AG08396 (cell line): ENCODE results near the gene KCNQ1.

Experiments
- DNase-seq: peaks from one replicate; pipeline ENCODE4 v3.0.0; 2012; ENCODE audit warnings: low spot score, mixed read lengths

The KCNQ1 gene

DNA sequence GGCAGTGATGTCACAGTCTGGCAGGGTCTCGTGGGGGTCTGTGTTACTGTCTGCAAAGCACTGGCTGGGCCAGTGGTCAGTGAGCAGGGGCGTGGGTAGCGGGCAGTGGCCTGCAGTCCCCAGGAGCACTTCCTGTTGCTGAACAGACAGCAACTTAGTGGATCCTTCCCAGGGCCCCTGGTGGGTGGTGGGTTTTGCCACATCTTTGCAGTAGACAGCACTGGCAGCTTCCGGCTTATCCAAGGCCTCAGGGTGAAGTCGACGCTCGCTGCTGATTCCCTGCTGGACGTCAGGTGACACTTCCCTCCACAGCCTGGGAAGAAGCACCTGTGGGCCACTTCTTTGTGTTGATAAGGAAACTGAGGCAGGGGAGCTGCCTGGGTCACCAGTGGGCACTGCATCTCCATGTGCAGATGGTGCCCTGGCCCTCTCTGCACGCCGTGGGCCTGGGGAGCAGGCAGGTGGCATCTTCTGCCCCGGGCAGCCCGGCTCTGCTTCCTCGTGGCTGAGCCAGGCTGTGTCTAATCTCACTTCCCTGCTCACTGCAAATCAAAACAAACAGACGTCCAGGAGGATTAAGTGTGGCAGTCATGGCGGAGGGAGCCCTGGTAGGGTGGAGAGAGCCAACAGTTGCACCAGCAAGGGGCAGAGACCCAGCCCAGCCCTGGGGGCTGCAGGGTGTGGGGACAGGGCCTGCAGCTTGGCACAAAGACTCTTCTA is 79.8 kb downstream of the KCNQ1 start:
- DNase-seq: no peak

- DNase-seq: no peak
These were observed 80.5 kb downstream of the KCNQ1 start for GRCh38 chr11:2525166-2525861.

DNA sequence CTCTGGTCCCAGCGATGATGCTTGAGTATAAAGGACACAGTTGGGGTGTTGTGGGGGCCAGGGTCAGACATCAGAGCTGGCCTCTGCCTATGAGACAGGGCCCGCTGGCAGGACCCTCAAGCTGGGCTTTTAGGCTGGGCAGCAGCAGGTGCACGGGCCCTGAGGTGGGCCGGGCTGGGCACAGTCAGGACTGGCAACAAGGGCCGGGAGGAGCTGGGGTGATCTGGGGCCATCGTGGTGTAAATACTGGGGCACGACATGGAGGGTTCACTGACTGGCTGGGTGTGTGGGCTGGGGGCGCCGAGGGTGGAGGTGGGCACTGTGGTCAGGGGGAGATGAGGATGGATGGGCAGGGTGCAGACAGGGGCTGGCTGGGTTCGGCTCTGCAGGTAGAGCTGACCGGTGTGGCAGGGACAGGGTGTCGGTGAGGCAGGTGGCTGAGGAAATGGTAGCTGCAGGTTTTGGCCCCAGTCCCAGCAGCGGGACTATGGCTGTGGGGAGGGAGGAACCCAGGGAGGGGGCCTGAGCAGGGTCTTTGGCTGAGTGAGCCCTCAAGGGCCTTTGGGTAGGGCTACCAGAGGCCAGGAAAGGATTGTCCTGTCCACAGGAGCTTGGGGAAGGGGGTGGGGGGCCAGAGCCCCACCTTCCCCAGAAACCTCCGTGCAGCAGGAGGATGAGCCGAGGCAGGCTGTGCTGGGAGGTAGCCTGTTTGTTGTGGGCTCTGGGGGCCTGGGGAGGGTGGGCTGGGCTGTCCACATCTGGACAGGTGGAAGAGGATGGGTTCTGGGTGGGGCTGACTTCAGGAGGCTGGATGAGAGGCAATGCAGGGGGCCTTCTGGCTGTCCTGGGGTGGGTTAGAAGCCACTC is 81.4 kb downstream of the KCNQ1 start:
- DNase-seq: no peak

DNA sequence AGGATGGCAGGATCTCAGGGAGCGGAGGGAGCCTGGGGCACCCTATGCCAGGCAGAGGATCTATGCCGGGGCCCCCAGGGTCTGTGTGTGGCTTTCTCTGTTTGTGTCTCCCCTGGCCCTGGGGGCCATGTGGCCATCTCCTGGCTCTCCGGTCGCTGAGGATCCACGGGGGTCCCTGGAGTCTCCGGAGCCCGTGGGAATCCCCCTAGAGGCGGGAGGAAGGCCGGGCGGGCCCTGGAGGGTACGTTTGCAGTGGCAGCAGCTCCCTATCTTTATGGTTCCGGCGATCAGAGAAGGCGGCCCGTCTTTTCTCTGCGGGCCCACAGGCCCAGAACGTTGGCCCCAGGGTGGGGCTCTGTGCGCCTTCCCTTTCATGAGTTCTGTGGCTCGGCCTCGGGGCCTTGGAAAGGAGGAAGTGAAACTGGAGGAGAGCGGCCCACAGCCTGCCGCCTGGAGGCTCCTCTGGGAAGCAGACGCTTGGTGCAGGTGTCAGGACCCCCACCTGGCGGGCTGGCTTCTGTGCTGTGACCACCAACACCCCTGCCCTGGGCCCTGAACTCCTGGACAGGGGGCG is 82.1 kb downstream of the KCNQ1 start:
- DNase-seq: no peak

DNA sequence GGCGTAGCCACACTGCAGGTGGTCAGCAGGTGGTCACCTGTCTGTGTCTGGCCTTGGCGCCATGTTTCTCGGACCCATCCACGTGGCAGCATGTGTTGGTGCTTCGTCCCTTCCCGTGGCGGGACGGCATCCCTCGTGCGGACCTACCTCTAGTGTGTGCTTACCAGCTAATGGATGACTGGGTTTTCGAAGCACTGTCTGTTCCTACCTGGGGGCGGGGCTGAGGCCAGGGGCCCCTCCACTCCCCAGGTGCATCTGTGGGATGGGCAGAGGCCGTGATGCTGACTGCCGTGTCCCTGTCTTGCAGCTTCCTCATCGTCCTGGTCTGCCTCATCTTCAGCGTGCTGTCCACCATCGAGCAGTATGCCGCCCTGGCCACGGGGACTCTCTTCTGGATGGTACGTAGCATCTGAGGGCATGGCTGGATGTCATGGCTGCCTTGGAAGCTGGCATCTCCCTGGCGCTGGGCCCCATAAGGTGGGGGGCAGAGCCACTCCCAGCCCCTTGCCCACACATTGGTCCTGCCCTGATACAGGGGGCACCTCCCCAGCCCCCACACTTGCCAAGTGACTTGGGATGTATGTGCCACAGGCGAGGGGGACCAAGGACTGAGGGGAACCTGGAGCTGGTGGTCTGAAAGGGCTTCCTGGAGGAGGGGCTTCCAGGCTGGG is 82.9 kb downstream of the KCNQ1 start:
- no peak for DNase-seq

DNA sequence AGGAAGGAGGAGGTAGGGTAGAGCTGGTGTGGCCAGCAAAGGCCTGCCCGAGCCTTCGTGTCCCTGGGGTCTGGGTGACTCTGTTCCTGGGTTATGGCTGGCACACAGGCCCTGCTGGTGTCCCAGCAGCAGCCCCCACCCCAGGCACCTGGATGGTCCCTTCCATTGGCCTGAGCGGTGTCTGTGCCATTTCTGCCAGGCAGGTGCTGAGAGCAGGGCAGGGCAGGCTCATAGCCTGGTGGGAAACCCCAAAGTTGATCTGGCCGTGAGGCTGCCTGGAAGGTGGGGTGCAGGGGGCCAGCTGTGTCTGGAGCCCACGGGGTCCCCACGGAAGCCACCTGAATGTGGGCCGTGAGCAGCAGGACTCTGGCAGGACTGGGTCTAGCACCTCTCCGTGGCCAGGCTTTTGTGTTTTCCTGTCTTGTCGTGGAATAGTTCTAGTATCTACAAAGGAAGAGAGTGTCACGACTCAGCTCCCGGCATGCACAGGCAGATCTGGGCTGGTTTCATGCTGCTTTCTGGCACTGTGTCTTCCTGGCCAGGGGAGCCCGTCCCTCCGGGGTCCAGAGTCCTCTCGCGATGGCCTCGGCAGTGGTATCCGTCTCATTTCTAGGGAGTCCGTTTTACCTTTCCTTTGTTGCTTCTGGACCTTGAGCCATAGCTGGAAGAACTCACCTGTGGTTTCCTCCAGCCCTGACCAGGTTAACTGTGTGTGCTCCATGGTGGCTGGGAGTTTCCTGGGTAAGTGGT is 83.7 kb downstream of the KCNQ1 start:
- no peak for DNase-seq

DNA sequence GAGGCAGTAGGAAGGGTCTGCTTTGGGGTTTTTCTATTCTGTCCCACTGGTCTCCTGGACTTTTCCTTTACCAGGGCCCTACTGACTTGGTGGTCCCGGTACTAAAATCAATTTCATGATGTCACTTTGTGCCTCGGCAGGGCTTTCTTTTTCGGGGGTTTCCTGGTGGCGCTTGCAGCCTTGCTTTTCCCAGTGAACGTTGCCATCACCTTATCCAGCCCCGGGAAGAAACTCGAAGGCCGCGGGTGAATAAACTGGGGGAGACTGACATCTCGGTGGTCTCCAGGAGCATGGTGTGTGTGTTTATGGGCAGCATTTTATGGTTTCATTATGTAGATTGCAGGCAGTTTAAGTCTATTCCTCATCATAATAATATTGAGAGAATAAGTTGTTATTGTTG is 84.4 kb downstream of the KCNQ1 start:
- no peak for DNase-seq

DNA sequence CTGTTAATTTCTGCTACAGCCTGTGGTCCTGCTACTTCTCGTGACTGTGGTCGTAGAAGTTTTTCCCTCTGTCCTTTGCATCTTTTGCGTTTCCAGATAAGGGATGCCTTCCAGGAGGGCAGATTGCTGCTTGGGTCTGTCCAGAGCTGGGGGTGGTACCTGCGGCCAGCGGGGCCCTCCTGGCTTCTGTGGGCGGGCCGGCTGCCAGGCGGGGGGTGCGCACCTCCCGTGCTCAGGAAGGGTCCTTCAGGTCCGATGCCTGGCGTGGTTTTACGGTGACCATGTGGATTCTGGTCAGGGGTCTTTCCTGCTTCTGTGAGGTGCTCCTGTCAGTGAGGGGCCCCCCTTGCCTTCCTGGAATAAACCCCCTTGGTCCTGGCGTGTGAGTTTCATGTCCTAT is 84.8 kb downstream of the KCNQ1 start:
- DNase-seq: no peak

- no peak for DNase-seq
These were observed 85.5 kb downstream of the KCNQ1 start for GRCh38 chr11:2530131-2530854.

DNA sequence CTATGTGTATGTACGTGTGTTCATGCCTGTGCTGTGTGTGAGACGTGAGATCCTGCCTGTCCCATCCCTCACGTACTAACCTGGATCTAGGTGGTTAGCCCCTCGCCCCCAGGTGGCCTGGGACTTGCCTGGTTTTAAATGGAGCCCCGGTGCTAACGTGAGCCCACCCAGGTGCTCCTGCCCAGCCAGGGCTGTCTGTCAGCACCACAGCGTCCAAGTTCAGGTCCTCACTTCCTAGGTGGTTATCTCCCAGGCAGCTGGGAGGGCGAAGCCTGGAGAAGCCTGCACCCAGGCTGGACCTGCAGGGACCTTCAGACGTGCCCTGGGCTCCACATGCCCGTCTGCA is 86.0 kb downstream of the KCNQ1 start:
- DNase-seq: no peak

DNA sequence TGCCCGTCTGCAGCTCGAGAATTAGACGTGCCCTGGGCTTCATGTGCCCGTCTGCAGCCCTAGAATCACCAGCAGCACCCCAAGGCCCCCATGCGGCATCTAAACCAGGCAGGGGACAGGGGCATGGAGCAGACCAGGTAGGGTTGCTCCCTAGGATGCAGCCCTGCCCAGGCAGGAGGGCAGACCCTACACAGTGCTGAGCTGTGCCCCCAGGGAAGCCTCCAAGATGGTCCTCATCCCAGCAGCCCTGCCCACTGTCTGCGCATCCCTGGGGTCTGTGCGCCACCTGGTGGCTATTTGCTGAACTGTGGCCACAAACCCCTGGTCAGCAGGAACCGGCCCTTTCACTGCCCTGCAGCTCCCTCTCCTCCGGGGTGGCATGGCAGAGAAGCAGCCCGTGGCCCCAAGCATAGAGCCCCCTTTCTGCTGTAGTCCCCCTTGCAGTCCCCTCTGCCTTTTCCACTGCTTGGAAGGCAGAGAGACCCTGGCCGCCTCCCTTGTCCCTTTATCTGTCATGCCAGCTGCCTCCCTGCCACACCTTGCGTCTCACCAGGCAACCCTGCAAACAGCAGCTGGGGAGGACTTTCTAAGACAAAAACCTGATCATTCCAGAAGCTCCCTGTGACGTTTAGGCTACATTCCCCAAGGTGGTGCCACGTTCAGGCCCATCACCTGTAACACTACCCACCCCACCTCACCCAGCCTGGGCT is 86.6 kb downstream of the KCNQ1 start:
- peak; percentile 87 for DNase-seq

- no peak for DNase-seq
These were observed 87.3 kb downstream of the KCNQ1 start for GRCh38 chr11:2531987-2532703.

- DNase-seq: peak; percentile 88
These were observed 88.1 kb downstream of the KCNQ1 start for GRCh38 chr11:2532704-2533586.

DNA sequence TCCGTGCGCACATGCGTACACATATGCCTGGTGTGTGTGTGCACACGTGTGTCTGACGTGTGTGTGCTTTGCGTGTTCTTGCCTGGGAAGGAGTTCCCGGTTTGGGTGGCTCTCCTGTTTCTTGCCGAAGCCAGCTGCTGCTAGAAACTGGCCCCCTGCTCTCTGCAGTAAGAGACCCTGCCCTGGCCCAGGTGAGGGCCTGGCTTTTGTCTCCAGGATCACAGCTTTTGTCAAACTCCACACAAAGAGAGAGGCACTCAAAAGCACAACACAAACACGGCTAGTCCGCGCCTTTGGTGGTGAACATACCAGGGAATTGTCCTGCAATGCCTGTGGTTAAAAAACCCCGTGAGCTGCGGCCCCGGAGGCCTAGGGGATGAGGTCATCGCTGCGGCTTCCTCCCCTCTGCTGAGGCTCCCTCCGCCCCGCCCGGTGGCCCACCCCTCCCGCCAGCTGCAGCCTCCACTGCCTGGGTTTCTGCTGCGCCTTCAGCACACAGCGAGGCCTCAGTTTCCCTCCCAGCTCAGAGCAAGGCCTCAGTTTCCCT is 88.9 kb downstream of the KCNQ1 start:
- DNase-seq: peak; percentile 96

DNA sequence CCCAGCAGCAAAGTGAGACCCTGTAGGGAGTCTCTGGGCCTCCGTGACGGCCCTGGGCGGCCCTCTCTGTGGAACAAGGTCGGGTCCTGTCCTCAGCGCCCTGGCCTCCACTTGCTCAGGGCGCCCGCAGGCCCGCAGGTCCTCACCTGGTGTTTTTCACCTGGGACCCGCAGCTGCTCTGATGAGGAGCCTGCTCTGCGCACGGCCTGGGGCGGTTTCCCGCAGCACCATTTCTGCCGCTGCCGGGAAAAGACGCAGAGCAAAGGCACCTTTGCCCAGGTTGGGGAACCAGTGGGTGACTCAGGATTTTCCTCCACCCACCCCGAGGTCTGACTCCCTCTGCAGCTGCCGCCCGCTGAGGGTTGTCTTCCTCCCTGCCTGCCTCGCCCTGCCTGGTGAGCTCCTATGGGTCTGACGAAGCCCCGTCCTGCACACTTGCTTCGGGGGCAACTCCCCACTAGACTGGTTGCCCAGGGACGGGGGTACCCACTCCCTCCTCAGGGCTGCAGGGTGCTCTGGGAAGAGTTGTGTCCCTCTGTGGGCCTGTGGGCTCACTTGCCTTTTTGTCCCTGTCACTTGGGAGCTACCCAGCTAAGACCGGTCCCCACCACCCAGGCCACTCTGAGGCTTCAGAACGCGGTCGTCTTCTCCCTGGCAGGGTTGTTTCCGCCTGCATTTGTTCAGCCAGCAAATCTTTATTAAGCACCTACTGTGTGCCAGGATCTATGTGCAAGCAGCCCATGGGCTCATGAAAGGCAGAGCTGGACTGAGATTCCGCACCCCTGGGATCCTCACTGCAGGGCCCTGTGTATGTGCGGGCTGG is 89.5 kb downstream of the KCNQ1 start:
- DNase-seq: no peak

GRCh38 chr11:2534957-2535672 is 90.3 kb downstream of the KCNQ1 start:
- DNase-seq: no peak
